Measurements from ENCODE around the gene TRIM46. TPM values are rescaled to one million over a fixed set of nuclear protein-coding genes. Genes with fewer than 3 reads are reported as not detected.

Gene TRIM46
- total and polyA plus RNA-seq, 9 of the 15 experiments (the other 6 are each of a cell fraction or from before 2014, with no cell fraction given): 0.05 to 0.60 (median 0.16) TPM; not detected in 3

DNA sequence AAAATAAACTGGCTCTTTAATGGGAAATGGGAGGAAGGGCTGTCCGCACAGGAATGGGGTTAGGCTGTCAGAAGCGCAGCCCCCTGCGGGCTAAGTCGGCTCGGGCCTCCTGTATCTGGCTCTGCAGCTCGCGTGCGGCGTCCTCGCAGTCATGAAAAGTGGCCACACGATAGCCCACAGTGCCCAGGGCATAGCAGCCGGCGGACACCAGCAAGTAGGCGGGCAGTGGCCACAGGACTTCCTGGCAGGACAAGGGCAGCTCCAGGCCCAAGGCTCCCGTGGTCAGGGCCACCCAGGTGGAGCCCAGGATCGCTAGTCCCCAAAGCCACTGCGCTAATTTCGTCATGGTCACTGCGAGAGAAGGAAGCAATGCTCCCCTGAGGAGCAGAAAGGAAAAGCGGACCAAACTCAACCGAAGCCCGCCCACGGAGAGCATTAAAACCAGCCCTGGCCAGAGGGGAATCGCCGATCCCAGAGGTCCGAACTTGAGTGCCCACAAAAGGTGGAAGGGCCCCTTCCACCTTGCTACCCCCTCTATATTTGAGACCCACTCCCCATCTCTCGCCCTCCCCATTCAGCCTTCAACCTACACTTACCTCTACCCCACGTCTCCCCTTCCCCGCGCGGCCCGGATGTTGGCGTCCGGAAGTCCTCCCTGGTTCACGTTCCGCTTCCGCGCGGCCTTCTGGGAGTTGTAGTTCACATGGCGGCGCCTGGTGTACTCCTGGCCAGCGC, 33.6 kb upstream of the TRIM46 start, which contains the start of gene DPM3 (continued):
- TF ChIP-seq, protein P1, sequence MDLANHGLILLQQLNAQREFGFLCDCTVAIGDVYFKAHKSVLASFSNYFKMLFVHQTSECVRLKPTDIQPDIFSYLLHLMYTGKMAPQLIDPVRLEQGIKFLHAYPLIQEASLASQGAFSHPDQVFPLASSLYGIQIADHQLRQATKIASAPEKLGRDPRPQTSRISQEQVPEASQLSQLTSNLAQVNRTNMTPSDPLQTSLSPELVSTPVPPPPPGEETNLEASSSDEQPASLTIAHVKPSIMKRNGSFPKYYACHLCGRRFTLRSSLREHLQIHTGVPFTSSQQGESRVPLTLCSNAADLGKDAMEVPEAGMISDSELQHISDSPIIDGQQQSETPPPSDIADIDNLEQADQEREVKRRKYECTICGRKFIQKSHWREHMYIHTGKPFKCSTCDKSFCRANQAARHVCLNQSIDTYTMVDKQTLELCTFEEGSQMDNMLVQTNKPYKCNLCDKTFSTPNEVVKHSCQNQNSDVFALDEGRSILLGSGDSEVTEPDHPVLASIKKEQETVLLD (IDR thresholded peaks at IDR 0.05): no peak; the same call in 1 of the 2 replicates
- TF ChIP-seq, protein P2, sequence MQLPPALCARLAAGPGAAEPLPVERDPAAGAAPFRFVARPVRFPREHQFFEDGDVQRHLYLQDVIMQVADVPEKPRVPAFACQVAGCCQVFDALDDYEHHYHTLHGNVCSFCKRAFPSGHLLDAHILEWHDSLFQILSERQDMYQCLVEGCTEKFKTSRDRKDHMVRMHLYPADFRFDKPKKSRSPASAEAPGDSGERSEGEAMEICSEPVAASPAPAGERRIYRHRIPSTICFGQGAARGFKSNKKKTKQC (CRISPR knock-in tag; IDR thresholded peaks at IDR 0.05): peak; percentile 73; the same call in 1 of the 2 replicates
- TF ChIP-seq U2AF1 (optimal IDR thresholded peaks at IDR 0.05; ENCODE audit: low read depth, low read length) (no peak), ARHGAP35 (IDR thresholded peaks at IDR 0.05; ENCODE audit: partially characterized antibody) (no peak), KLF10 (CRISPR knock-in tag; IDR thresholded peaks at IDR 0.05) (no peak), GTF2F1 (IDR thresholded peaks at IDR 0.05; ENCODE audit: low read depth, low read length) (no peak), HOXB6 (CRISPR knock-in tag; IDR thresholded peaks at IDR 0.05; ENCODE audit: borderline replicate concordance) (no peak), SIX5 (IDR thresholded peaks at IDR 0.05; ENCODE audit: borderline replicate concordance in 1 of 2, insufficient read depth in 1 of 2, low read depth in 1 of 2, low read length in 2 of 2) (peak; percentile 96 to 97), RB1 (IDR thresholded peaks at IDR 0.05; ENCODE audit: low read depth) (peak; percentile 35; the same call in 1 of the 2 replicates), TRIM24 (IDR thresholded peaks at IDR 0.05) (peak in 1 of 2 experiments; percentile 90; a peak in 2 of 4 replicates), ZNF583 (CRISPR knock-in tag; IDR thresholded peaks at IDR 0.05) (no peak), ZNF232 (CRISPR knock-in tag; IDR thresholded peaks at IDR 0.05) (no peak), CHD4 (IDR thresholded peaks at IDR 0.05; ENCODE audit: insufficient read depth, insufficient replicate concordance, low read depth, low read length, poor library complexity, severe bottlenecking) (no peak), ETS2 (tag; IDR thresholded peaks at IDR 0.05; ENCODE audit: borderline replicate concordance, poor library complexity, severe bottlenecking) (no peak), DNMT1 (IDR thresholded peaks at IDR 0.05) (no peak), GTF2E2 (tag; IDR thresholded peaks at IDR 0.05) (peak; percentile 37; the same call in 1 of the 2 replicates), ZNF780A (CRISPR knock-in tag; IDR thresholded peaks at IDR 0.05) (no peak), ZFPM2 (CRISPR knock-in tag; IDR thresholded peaks at IDR 0.05) (no peak), GABPB1 (CRISPR knock-in tag; IDR thresholded peaks at IDR 0.05) (peak; percentile 99), ELF1 (tag; IDR thresholded peaks at IDR 0.05) (peak; percentile 79)
- TF ChIP-seq, protein P3, sequence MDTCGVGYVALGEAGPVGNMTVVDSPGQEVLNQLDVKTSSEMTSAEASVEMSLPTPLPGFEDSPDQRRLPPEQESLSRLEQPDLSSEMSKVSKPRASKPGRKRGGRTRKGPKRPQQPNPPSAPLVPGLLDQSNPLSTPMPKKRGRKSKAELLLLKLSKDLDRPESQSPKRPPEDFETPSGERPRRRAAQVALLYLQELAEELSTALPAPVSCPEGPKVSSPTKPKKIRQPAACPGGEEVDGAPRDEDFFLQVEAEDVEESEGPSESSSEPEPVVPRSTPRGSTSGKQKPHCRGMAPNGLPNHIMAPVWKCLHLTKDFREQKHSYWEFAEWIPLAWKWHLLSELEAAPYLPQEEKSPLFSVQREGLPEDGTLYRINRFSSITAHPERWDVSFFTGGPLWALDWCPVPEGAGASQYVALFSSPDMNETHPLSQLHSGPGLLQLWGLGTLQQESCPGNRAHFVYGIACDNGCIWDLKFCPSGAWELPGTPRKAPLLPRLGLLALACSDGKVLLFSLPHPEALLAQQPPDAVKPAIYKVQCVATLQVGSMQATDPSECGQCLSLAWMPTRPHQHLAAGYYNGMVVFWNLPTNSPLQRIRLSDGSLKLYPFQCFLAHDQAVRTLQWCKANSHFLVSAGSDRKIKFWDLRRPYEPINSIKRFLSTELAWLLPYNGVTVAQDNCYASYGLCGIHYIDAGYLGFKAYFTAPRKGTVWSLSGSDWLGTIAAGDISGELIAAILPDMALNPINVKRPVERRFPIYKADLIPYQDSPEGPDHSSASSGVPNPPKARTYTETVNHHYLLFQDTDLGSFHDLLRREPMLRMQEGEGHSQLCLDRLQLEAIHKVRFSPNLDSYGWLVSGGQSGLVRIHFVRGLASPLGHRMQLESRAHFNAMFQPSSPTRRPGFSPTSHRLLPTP (IDR thresholded peaks at IDR 0.05; ENCODE audit: borderline replicate concordance, extremely low read depth, insufficient read length): no peak
- TF ChIP-seq, protein P4, sequence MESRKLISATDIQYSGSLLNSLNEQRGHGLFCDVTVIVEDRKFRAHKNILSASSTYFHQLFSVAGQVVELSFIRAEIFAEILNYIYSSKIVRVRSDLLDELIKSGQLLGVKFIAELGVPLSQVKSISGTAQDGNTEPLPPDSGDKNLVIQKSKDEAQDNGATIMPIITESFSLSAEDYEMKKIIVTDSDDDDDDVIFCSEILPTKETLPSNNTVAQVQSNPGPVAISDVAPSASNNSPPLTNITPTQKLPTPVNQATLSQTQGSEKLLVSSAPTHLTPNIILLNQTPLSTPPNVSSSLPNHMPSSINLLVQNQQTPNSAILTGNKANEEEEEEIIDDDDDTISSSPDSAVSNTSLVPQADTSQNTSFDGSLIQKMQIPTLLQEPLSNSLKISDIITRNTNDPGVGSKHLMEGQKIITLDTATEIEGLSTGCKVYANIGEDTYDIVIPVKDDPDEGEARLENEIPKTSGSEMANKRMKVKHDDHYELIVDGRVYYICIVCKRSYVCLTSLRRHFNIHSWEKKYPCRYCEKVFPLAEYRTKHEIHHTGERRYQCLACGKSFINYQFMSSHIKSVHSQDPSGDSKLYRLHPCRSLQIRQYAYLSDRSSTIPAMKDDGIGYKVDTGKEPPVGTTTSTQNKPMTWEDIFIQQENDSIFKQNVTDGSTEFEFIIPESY (CRISPR knock-in tag; IDR thresholded peaks at IDR 0.05): no peak
